Activated CD4-positive, alpha-beta T cell treated with anti-CD3 and anti-CD28 coated beads, Interleukin-10, Interleukin-2, amounts not matched to agents 100 ng/mL and 50 ng/mL, durations not matched to agents 16 hours and 8 hours (primary cell): ENCODE data around the gene WNK3.

Experiments used
- DNase-seq: peaks from one replicate; pipeline ENCODE4 v3.0.0-alpha.2; 2020

WNK3 gene

DNA sequence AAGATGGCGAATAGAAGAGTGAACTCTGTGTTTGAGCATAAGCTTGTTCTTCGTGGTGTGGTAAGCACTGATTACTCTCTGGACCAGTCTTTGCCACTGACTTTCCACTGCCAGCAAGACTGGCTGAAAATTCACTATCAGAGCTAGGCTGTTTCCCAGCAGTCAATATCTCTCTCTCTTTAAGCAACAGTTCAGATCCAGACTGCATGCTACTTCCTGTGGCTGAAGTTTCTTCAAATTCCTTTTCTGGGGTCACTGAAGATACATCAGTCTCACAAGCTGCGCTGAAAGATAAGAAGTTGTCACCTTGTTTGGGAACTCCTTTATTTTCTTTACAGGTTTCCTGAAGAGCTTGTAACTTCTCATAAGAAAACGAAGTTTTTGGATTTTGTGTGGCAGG, 120.8 kb downstream of the WNK3 start:
- no peak for DNase-seq

DNA sequence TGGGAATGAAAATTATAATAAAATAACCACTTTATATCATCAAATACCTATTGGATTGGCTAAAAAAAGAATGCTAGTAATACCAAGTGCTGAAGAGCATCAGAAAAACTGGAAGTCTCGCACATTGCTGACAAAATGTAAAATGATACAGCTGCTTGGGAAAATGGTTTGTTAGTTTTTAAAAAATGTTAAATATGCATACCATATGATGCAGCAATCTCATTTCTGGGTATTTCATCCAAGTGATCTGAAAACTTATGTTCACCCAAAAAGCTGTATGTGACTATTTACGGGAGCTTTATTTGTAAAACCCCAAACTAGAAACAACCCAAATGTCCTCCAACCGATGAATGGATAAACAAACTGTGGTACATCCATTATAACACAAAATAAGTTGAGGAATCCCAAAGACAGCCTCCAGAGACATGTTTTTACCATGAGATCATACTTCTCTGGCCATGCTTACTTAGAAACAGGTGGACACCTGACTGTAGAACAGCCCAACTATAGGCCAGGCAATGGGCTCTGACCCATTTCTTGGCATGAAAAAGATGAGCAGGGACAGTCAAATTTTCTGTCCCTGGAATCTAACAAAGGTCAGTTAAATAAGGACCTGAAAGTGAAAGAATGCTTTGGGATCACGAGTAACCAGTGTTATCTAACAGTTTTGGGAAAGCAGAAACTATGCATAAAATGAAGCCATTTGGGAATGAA, 127.3 kb downstream of the WNK3 start:
- DNase-seq = no peak

DNA sequence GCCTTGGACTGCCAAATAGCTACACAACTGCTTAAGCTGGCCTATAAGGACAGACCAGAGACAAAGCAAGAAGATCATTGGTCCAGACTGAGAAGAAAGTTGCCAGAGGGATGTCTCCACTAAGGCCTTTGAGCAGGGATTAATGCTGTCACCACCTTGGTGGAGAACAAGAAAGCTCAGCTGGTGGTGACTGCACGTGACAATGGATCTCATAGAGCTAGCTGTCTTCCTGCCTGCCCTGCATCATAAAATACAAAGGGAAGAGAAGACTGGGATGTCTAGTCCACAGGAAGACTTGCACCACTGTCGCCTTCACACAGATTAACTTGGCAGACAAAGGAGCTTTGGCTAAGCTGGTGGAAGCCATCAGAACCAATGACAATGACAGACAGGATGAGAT, 134.3 kb downstream of the WNK3 start:
- DNase-seq = no peak

DNA sequence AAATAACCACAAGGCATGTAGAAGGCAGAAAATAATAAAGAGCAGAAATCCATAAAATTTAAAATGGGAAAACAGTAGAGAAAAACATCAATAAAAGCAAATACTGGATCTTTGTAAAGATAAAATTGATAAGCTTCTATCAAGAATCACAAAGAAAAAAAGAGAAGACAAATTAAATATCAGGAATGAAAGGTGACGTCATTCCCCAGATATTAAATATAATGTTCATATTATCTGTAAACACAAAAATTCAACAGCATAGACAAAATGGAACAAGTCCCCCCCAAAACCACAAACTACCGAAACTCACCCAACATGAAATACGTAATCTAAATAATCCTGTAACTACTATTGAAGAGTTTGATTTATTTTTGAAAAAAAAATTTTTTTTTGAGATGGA, 144.2 kb downstream of the WNK3 start:
- DNase-seq = no peak

DNA sequence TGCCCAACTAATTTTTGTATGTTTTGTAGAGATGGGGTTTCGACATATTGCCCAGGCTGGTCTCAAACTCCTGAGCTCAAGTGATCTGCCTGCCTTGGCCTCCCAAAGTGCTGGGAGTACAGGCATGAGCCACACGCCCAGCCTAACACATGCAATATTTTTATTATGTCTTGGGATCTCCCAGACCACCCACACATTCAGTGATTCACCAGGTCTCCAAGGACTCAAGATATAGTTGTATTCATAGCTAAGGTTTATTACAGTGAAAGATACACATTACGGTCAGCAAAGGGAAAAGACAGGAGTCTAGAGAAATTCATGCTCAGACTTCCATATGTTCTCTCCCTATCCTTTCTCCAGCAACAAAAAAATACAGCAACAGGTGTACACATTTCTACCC, 149.3 kb downstream of the WNK3 start:
- no peak for DNase-seq

DNA sequence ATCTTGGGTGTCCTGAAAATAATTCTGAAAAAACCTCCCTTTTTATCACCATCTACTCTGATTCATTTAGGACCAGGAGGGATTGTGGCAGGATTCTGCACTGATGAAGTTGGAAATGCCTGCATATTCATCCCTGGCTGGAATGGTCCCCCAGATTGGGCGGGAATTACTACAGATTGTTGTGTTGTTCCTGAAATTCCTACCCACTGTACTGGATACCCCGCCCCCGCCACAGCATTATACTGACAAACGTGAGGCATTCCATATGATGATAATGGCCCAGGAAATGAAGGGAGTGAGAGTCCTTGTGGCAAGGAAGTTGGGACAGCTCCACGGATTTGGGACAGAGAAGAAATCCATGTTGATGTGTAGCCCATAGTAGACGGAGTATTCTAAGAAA, 159.6 kb downstream of the WNK3 start:
- DNase-seq = no peak

DNA sequence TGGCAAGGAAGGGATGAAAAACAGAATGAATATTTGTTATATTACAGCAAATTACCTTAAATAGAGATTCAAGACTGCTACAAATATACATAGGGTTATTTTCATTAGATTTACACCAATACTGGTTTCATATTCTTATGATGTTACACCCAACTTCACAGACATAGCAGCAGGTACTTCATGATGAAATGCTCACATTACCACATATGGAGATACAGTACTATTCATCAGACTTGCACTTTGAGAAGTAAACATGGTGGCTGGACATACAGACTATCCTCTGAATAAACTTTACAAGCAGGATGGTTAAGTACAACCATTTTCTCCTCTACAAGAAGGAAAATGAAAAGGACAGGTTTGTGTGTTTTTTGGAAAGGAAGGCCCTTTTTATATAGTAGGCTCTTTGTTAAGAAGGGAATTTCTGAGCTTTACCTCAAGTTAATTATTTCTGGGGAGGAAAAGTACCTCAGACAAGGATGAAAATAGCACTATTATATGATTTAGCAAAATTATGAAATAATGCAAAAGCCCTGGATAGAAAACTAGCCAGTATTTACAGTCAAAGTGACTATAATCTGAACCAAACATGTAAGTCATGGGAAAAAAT, 162.8 kb downstream of the WNK3 start:
- no peak for DNase-seq

DNA sequence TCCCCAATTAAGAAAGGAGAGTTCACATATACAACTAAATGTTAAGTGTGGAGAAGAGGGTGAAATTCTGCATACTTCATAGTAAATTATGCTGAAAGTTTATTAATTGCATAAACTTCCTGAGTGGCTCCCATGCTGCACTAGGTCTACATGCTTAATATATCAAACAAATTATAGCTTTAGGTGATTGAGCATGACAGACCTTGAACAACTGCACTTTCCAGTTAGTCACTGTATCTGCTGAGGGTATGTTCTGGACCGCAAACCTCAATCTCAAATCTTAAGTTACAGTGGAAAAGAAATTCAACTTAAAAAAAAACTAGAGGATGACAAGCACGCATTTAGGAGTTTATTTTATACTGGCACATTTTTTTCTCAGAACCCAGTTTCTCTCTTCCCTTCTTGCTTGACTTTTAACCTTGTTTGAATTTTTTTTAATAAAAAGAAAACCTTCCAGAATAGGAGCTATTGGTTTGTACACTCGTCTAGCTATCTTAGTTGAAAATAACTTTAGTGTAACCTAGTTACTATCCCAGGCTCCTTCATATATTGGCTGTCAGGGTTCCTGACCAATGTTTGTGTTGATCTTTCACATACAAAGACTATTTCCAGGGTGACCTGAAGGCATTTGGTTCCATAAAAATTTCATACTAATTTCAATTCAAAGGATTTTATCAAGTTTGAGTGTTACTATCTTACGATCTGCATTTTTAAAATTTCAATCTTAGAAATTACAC, 164.6 kb downstream of the WNK3 start:
- no peak for DNase-seq

- DNase-seq = no peak
Measured at GRCh38 chrX:54184474-54184873, 173.4 kb downstream of the WNK3 start.

DNA sequence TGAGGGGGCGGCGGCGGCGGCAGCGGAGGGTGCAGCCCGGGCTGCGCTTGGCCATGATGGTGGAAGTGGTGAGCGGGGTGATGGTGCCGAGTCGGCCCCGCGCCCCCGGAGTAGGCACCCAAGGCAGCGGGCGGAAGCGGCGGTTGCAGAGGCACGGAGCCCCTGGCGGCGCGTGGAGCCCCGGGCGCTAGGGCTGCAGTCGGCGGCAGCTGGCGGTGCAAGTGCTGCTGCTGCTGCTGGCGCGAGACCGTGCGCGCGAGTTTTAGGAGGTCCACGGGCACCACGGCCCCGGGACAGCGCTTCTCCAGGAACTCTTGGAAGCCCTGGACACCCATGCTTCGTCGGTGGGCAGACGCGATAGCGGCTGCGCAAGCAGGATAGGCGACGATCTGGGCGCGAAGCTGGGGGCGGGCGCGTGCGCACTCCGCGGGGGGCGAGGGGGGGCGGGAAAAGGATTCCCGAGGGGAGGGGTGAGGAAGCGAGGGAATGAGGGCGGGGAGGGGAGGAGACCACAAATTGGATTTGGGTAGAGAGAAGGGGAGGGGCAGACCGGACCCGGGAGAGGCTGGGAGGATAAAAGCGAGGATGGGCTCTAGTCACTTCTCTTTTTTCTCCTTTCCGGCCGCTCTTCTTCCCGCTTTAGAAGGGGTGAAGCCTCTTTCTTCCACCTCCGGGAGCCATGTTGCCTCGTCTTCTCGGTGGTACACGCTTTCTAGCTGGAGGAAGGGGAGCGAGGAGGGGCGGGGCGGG, 174.8 kb downstream of the WNK3 start, which contains the start of gene FAM120C:
Gene FAM120C (minus strand): TSS at position 391 of the 750 bp plus-strand sequence. CDS start 56 bp downstream, at position 335.
- DNase-seq = peak; percentile 74

DNA sequence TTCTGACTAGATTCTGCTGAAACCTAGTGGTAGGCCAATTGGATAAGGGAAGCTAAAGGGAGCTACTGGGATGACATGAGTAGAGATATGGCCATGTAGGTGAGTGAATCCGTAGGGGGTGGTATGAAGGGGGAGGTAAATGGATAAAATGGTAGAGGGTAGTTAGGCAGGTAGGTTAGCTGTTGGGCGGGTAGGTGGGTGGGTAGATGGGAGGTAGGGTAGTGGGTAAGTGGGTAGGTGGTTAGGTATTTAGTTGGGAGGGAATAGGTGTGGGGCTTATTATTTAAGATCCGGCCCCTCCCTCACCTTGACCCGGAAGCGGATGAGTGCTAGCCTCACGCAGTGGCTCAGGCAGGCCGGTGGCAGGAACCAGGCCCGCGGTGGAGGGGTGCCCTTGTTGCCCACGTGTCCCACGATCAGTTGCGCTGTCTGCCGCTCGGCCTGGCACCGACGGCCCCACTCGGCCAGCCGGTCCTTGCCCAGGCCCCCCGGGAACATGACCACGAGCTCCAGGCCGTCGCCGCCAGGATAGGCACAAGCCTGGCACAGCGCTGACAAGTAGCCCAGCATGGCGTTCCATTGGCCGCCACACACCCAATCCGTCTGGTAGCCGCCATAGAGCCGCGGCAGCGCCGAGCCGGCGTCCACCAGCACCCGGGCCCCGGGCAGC, 175.5 kb downstream of the WNK3 start:
- peak; percentile 78 for DNase-seq

GRCh38 chrX:54181202-54181953, 176.5 kb downstream of the WNK3 start:
- no peak for DNase-seq

DNA sequence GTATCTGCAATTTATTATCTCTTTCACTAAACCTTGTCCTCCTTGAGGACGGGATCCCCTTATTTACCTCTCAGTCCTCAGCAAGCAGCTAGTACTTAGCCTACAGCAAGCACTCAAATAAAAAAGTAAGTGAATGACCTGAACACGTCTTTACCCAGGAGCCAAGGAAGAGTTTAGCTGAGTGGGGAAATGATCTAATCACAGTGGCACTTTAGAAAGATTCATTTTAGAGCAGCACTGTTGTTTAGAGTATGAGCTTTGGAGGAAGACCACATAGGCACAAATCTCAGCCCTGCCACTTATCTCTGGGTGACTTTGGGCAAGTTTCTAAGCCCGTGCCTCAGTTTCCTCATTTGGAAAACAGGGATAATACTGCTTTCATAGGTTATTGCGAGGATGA, 177.4 kb downstream of the WNK3 start:
- DNase-seq = no peak

GRCh38 chrX:54178100-54178940, 179.5 kb downstream of the WNK3 start:
- DNase-seq = peak; percentile 43

- DNase-seq = no peak
Measured at GRCh38 chrX:54177306-54177705, 180.5 kb downstream of the WNK3 start.

DNA sequence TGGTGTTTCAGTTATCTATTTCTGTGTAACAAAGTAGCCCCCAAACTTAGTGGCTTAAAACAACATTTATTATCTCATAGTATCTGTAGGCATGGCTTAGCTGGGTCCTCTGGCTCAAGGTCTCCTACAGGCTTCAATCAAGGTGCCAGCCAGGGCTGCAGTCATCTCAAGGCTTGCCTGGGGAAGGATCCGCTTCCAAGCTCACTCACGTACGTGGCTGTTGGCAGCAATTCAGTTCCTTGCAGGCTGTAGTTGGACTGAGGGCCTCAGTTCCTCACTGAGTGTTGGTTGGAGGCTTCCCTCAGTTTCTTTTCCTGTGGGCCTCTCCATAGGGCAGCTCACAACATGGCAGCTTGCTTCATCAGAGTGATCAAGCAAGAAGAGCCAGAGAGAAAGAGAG, 184.1 kb downstream of the WNK3 start:
- no peak for DNase-seq

DNA sequence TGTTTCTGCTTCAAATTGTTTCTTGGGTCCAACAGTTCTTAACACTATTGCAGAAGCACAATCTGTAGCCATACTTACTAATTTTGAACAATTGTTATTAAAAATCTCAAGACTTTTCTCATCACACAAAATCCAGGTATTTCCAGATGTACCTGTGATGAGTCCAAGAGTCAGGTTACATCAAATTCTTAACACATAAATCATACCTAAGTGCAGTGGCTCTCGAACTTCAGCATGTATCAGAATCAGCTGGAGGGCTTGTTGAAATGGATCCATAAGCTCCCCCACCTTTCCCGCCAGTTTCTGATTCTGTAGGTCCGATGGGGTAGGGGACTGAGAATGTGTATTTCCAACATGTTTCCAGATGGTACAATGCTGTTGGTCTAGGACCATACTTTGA, 185.4 kb downstream of the WNK3 start:
- DNase-seq = no peak

- no peak for DNase-seq
Measured at GRCh38 chrX:54171527-54172250, 186.2 kb downstream of the WNK3 start.

GRCh38 chrX:54171091-54171490, 186.8 kb downstream of the WNK3 start:
- no peak for DNase-seq

GRCh38 chrX:54166915-54167314, 190.9 kb downstream of the WNK3 start:
- no peak for DNase-seq
